Suprapubic skin (tissue), 4 donors: ENCODE data around the gene HABP4. TPM values are rescaled to one million over a fixed set of nuclear protein-coding genes. Genes with fewer than 3 reads are reported as not detected.

ENCODE experiments used
- DNase-seq, 2 donors: peaks; one replicate each; pipeline ENCODE4 v3.0.0-alpha.2; 2019; ENCODE audit warnings: low spot score in 2 of 2
- H3K27ac ChIP-seq: fragments of 200-600 bp; sonication (generic); one replicate; pipeline ENCODE4 v1.5.1; 2019
- H3K27me3 ChIP-seq: fragments of 200-600 bp; sonication (generic); one replicate; pipeline ENCODE4 v1.5.1; 2019
- H3K36me3 ChIP-seq: fragments of 200-600 bp; sonication (generic); one replicate; pipeline ENCODE4 v1.5.1; 2019
- H3K4me1 ChIP-seq: fragments of 200-600 bp; sonication (generic); one replicate; pipeline ENCODE4 v1.5.1; 2019
- H3K4me3 ChIP-seq: fragments of 200-600 bp; sonication (generic); one replicate; pipeline ENCODE4 v1.5.1; 2019; ENCODE audit warnings: mild to moderate bottlenecking
- H3K9me3 ChIP-seq: fragments of 200-600 bp; sonication (generic); one replicate; pipeline ENCODE4 v1.5.1; 2019
- EP300 ChIP-seq: sonication (generic); formaldehyde crosslinking; IDR thresholded peaks from one replicate; pipeline ENCODE4 v1.6.1; 2017; ENCODE audit warnings: antibody characterized with exemption
- POLR2A ChIP-seq, 2 donors: fragments of 450-650 bp; IDR thresholded peaks; one replicate each; pipeline ENCODE4 v1.6.1; 2017; ENCODE audit warnings: antibody characterized with exemption in 2 of 2, mild to moderate bottlenecking in 2 of 2, moderate library complexity in 2 of 2
- POLR2AphosphoS5 ChIP-seq, 3 donors: sonication (generic); formaldehyde crosslinking; IDR thresholded peaks; one replicate each; pipeline ENCODE4 v1.6.1; 2017; ENCODE audit warnings: antibody characterized with exemption in 3 of 3
- WGBS: methylation state at CpG from one replicate; pipeline ENCODE4 v1.1.5; 2018; 5-methylcytosine and 5-hydroxymethylcytosine counted together
- total RNA-seq, 4 donors: library from RNA; depleted of rRNA; stranded (reverse); fragments of >200 nt; gene quantifications; one replicate each; pipeline ENCODE4 v1.1.0, GENCODE V29; 2016
- TF ChIP-seq, protein P1 (sequence below), 2 donors: fragments of 200-600 bp in 1 of 2; fragments of 450-650 bp in 1 of 2; sonication (generic) in 1 of 2; IDR thresholded peaks; one replicate each; pipeline ENCODE4 v1.5.1; 2016 to 2019; ENCODE audit warnings: antibody characterized with exemption in 2 of 2, mild to moderate bottlenecking in 1 of 2, moderate library complexity in 1 of 2

Gene HABP4
- total RNA-seq, 4 donors from 2014 or later: 3.9 to 9.2 (median 7.1) TPM

DNA sequence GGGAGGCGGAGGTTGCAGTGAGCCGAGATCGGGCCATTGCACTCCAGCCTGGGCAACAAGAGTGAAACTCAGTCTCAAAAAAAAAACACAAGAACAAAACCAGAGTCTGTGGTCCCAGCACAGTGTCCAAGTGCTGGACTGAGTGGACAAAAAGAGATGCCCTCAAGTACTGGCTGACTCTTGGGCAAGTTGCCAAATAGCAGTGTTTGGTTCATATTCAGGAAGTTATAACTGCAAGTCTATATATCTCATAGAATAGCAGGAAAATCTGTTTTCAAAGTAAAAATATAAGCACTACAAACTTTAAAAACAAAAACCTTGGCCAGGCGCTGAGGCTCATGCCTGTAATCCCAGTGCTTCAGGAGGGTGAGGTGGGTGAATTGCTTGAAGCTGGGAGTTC is 7.3 kb downstream of the HABP4 start:
- TF ChIP-seq, protein P1, sequence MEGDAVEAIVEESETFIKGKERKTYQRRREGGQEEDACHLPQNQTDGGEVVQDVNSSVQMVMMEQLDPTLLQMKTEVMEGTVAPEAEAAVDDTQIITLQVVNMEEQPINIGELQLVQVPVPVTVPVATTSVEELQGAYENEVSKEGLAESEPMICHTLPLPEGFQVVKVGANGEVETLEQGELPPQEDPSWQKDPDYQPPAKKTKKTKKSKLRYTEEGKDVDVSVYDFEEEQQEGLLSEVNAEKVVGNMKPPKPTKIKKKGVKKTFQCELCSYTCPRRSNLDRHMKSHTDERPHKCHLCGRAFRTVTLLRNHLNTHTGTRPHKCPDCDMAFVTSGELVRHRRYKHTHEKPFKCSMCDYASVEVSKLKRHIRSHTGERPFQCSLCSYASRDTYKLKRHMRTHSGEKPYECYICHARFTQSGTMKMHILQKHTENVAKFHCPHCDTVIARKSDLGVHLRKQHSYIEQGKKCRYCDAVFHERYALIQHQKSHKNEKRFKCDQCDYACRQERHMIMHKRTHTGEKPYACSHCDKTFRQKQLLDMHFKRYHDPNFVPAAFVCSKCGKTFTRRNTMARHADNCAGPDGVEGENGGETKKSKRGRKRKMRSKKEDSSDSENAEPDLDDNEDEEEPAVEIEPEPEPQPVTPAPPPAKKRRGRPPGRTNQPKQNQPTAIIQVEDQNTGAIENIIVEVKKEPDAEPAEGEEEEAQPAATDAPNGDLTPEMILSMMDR (IDR thresholded peaks at IDR 0.05): no peak
- no peak for TF ChIP-seq EP300
- peaks cover 3% of the 10 kb centered on the region for H3K4me1 ChIP-seq
- 89% methylated on average over 4 of the region's 4 CpGs for WGBS
- no peak overlapping the region for H3K4me3 ChIP-seq
- H3K27ac ChIP-seq: no peak overlapping the region
- H3K27me3 ChIP-seq: no peaks in the 10 kb centered on the region
- H3K9me3 ChIP-seq: no peaks in the 10 kb centered on the region
- no peak for DNase-seq
- H3K36me3 ChIP-seq: no peaks in the 10 kb centered on the region

DNA sequence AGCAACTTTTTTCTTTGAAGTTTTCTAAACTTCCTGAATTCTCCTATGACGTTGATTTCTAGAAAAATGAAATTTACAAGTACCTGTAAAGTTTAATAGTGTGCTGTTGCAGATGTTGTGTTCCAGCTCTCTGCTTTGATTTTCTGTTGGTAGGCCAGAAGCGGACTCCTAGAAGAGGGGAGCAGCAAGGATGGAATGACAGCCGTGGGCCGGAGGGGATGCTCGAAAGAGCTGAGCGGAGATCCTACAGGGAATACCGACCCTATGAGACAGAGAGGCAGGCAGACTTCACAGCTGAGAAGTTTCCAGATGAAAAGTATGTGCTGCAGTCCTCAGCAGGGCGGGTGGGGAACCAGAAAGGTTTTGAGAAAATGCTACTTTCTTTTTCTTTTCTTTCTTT is 8.3 kb downstream of the HABP4 start:
- TF ChIP-seq, protein P1 (IDR thresholded peaks at IDR 0.05): no peak
- TF ChIP-seq POLR2AphosphoS5 (IDR thresholded peaks at IDR 0.05) (no peak), POLR2A (IDR thresholded peaks at IDR 0.05) (no peak), EP300 (no peak)
- no peaks in the 10 kb centered on the region for H3K36me3 ChIP-seq
- no peaks in the 10 kb centered on the region for H3K9me3 ChIP-seq
- no peak overlapping the region for H3K4me3 ChIP-seq
- H3K27me3 ChIP-seq: no peaks in the 10 kb centered on the region
- 95% methylated on average over 8 of the region's 8 CpGs for WGBS
- H3K27ac ChIP-seq: no peak overlapping the region
- DNase-seq: no peak
- peaks cover 2% of the 10 kb centered on the region for H3K4me1 ChIP-seq

- 98% methylated on average over 7 of the region's 7 CpGs for WGBS
- no peaks in the 10 kb centered on the region for H3K27me3 ChIP-seq
- DNase-seq: no peak
- no peak for TF ChIP-seq POLR2AphosphoS5 (IDR thresholded peaks at IDR 0.05)
- TF ChIP-seq, protein P1 (IDR thresholded peaks at IDR 0.05): no peak
- no peak for TF ChIP-seq POLR2A (IDR thresholded peaks at IDR 0.05)
- TF ChIP-seq EP300: no peak
- no peak overlapping the region for H3K4me3 ChIP-seq
- no peaks in the 10 kb centered on the region for H3K4me1 ChIP-seq
- H3K36me3 ChIP-seq: no peaks in the 10 kb centered on the region
- no peaks in the 10 kb centered on the region for H3K9me3 ChIP-seq
- no peak overlapping the region for H3K27ac ChIP-seq
Measured at GRCh38 chr9:96459268-96460007, 9.5 kb downstream of the HABP4 start.

GRCh38 chr9:96460470-96460869 is 10.5 kb downstream of the HABP4 start:
- H3K4me3 ChIP-seq: no peak overlapping the region
- TF ChIP-seq POLR2AphosphoS5 (IDR thresholded peaks at IDR 0.05): no peak
- TF ChIP-seq, protein P1 (IDR thresholded peaks at IDR 0.05): no peak
- TF ChIP-seq EP300: no peak
- no peak for TF ChIP-seq POLR2A (IDR thresholded peaks at IDR 0.05)
- peaks cover 3% of the 10 kb centered on the region for H3K36me3 ChIP-seq
- H3K27me3 ChIP-seq: no peaks in the 10 kb centered on the region
- H3K27ac ChIP-seq: no peak overlapping the region
- H3K4me1 ChIP-seq: no peaks in the 10 kb centered on the region
- H3K9me3 ChIP-seq: no peaks in the 10 kb centered on the region
- 65% methylated on average over 5 of the region's 5 CpGs for WGBS
- DNase-seq: no peak

DNA sequence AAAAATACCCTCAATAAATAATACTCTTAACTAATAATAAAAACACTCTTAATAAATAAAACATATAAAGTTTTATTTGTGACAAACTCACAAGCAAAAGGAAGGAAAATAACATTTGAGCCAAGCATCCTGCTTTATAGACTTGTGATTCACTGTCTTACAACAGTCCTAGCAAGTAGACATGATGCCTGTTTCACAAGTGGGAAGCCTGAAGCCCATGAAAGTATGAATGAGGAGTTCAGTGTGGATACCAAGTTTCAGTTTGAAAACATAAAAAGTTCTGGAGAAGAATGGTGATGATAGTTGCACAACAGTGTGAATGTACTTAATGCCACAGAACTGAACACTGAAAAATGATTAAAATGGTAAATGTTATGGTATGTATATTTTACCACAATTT is 10.9 kb downstream of the HABP4 start:
- Histone ChIP-seq H3K36me3 (peaks cover 7% of the 10 kb centered on the region), H3K27me3 (no peaks in the 10 kb centered on the region), H3K4me1 (no peaks in the 10 kb centered on the region), H3K4me3 (no peak overlapping the region), H3K9me3 (no peaks in the 10 kb centered on the region), H3K27ac (no peak overlapping the region)
- TF ChIP-seq POLR2A (IDR thresholded peaks at IDR 0.05) (no peak), POLR2AphosphoS5 (IDR thresholded peaks at IDR 0.05) (no peak), EP300 (no peak)
- TF ChIP-seq, protein P1 (IDR thresholded peaks at IDR 0.05): no peak
- DNase-seq: no peak
